T-helper 1 cell treated with Interleukin-12 subunit alpha and Interleukin-12 subunit beta and Interleukin-4 antibody, amounts not matched to agents 30 μg/mL and 1 μg/mL, for 36 hours (primary cell): ENCODE measurements around the gene SRSF3.
"Not testable (repeated sequence)": the region's sequence is repeated elsewhere in the genome, so short reads cannot be mapped to it uniquely, and the experiment has no call there.

ENCODE experiments used
- H3K27ac Mint-ChIP-seq: one replicate; pipeline ENCODE4 v1.8.0; 2021; ENCODE audit warnings: mild to moderate bottlenecking, mixed read lengths
- H3K27me3 Mint-ChIP-seq: one replicate; pipeline ENCODE4 v1.8.0; 2021; ENCODE audit warnings: low read depth, mixed read lengths
- H3K36me3 Mint-ChIP-seq: one replicate; pipeline ENCODE4 v1.8.0; 2021; ENCODE audit warnings: low read depth, mixed read lengths
- H3K4me1 Mint-ChIP-seq: one replicate; pipeline ENCODE4 v1.8.0; 2021; ENCODE audit warnings: low read depth, mixed read lengths
- H3K4me3 Mint-ChIP-seq: one replicate; pipeline ENCODE4 v1.8.0; 2021; ENCODE audit warnings: mild to moderate bottlenecking, moderate library complexity, mixed read lengths
- H3K9me3 Mint-ChIP-seq: one replicate; pipeline ENCODE4 v1.8.0; 2021; ENCODE audit warnings: mixed read lengths

The SRSF3 gene

GRCh38 chr6:36636283-36636682 is 42.1 kb downstream of the SRSF3 start:
- no peak overlapping the region for H3K27ac Mint-ChIP-seq
- no peaks in the 10 kb centered on the region for H3K4me1 Mint-ChIP-seq
- H3K27me3 Mint-ChIP-seq: no peaks in the 10 kb centered on the region
- H3K4me3 Mint-ChIP-seq: no peak overlapping the region
- H3K36me3 Mint-ChIP-seq: no peaks in the 10 kb centered on the region
- H3K9me3 Mint-ChIP-seq: no peaks in the 10 kb centered on the region

DNA sequence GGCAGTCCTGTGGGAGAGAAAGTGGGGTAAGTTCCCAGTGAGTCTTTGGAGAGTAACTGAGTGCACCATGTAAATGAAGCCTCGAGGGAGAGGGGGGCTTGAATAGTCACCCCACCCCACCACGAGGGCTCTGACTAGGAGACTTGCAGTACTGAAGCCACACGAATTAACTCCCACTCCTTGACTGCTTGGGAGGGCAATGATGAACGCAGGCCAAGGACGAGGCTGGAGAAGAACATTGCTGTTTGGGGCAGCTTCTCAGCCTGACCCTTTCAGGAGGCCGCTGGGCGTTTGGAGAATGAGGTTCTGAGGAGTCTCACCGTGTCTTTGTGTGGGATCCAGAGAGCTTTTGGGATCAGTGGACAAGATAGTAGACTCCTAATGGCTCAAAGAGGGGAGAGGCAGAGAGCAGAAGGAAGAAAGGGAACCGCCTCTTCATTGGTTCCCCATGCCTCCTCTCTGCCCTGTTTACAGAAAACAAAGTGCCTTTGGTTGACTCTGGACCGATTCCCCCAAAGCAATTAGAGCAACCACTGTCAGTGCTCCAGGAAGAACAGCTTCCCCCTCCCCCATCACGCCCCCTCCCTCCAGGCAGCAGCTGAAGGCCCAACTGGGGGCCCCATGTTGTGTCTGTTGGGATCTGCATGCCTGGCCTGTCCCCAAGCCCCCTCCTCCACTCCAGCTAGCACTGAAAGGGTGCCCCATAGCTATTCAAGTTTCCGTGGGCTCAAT is 42.7 kb downstream of the SRSF3 start:
- H3K36me3 Mint-ChIP-seq: no peaks in the 10 kb centered on the region
- peaks cover 2% of the 10 kb centered on the region for H3K4me1 Mint-ChIP-seq
- no peak overlapping the region for H3K4me3 Mint-ChIP-seq
- no peaks in the 10 kb centered on the region for H3K27me3 Mint-ChIP-seq
- no peak overlapping the region for H3K27ac Mint-ChIP-seq
- H3K9me3 Mint-ChIP-seq: no peaks in the 10 kb centered on the region

- no peak overlapping the region for H3K4me3 Mint-ChIP-seq
- H3K4me1 Mint-ChIP-seq: peaks cover 2% of the 10 kb centered on the region
- no peak overlapping the region for H3K27ac Mint-ChIP-seq
- no peaks in the 10 kb centered on the region for H3K36me3 Mint-ChIP-seq
- H3K27me3 Mint-ChIP-seq: no peaks in the 10 kb centered on the region
- no peaks in the 10 kb centered on the region for H3K9me3 Mint-ChIP-seq
Measured at GRCh38 chr6:36638579-36638978, 44.4 kb downstream of the SRSF3 start.

DNA sequence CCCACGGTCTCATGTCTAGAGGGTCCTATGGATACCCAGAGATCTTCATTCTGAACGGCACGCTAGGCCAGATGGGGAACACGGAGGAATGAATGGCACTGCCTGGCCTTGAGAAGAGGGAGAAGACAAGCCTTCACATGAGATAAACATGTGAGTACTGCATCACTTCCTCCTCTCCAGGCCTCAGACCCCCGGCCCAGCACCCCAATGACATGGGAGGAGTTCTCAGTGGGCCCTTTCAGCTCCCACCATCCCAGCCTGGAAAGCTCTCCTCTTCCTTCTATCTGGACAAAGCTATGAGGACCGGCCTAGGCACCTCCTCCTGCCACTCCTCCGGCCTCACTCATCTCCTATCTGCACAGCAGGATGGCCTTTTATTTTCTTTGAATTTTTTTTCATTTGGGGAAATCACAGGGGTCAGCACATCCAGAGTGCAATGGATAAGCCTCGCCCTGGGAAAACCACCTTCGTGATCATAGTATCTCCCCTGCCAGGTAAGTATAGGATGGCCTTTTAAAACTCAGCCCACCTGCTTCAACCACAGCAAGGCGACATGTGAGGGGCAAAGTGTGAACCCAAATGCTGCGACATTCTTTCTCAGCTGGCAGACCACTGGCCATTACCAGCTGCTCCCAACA is 45.1 kb downstream of the SRSF3 start:
- no peak overlapping the region for H3K4me3 Mint-ChIP-seq
- H3K4me1 Mint-ChIP-seq: peaks cover 2% of the 10 kb centered on the region
- H3K36me3 Mint-ChIP-seq: no peaks in the 10 kb centered on the region
- no peaks in the 10 kb centered on the region for H3K9me3 Mint-ChIP-seq
- H3K27ac Mint-ChIP-seq: no peak overlapping the region
- no peaks in the 10 kb centered on the region for H3K27me3 Mint-ChIP-seq

GRCh38 chr6:36641543-36641942 is 47.4 kb downstream of the SRSF3 start:
- Mint-ChIP-seq H3K36me3 (no peaks in the 10 kb centered on the region), H3K4me3 (no peak overlapping the region), H3K27me3 (no peaks in the 10 kb centered on the region), H3K4me1 (peaks cover 2% of the 10 kb centered on the region), H3K27ac (no peak overlapping the region), H3K9me3 (no peaks in the 10 kb centered on the region)

DNA sequence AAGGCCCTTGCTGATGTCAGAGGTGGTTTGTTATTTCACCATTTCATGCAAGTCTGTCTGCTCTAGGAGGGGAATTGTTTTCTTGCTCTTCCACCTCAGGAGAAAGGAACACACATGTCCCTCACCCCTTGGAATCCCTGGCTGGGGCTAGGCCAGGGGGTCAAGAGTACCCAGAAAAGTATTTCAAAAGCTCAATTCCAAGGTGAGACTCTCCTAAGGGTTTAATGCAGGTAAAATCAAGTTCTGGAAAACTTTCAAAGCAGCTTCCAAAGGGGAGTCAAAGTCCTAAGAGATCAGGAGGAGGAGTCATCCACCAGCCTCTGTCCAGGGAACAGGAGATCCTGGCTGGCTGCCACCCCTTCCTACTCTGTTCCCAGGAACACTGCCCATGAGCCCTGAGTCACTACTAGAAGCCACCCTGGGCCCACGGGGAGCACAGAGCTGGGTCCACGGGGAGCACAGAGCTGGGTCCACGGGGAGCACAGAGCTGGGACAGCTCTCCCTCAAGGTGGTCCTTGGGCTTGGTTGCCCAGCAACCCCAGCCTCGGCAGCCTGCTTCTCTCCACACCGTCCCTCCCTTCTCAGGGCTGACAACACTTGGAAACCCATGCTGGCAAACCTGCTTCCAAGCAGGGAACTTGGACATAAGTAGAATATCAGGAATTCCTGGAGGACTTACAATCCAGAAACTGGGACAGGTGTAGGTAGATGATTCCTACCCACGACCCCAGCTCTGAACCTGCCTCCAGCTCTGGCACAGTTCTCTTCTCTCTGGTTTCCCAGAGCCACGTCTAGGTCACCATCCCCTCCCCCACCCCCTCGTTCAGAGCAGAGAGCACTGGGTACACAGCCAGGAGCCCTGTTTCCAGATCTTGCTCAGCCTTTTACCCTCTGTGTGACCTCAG is 49.0 kb downstream of the SRSF3 start:
- Mint-ChIP-seq H3K27ac (no peak overlapping the region), H3K4me3 (no peak overlapping the region), H3K27me3 (peaks cover 4% of the 10 kb centered on the region), H3K9me3 (no peaks in the 10 kb centered on the region), H3K36me3 (no peaks in the 10 kb centered on the region), H3K4me1 (peaks cover 2% of the 10 kb centered on the region)

- Mint-ChIP-seq H3K9me3 (no peaks in the 10 kb centered on the region), H3K27me3 (peaks cover 7% of the 10 kb centered on the region), H3K4me3 (no peak overlapping the region), H3K4me1 (peaks cover 2% of the 10 kb centered on the region), H3K27ac (no peak overlapping the region), H3K36me3 (no peaks in the 10 kb centered on the region)
Measured at GRCh38 chr6:36643977-36644376, 49.8 kb downstream of the SRSF3 start.

- Mint-ChIP-seq H3K27ac (no peak overlapping the region), H3K36me3 (no peaks in the 10 kb centered on the region), H3K9me3 (no peaks in the 10 kb centered on the region), H3K4me3 (no peak overlapping the region), H3K4me1 (no peaks in the 10 kb centered on the region), H3K27me3 (peaks cover 44% of the 10 kb centered on the region)
Measured at GRCh38 chr6:36649086-36649485, 54.9 kb downstream of the SRSF3 start.

GRCh38 chr6:36649701-36650484 is 55.7 kb downstream of the SRSF3 start:
- no peak overlapping the region for H3K27ac Mint-ChIP-seq

DNA sequence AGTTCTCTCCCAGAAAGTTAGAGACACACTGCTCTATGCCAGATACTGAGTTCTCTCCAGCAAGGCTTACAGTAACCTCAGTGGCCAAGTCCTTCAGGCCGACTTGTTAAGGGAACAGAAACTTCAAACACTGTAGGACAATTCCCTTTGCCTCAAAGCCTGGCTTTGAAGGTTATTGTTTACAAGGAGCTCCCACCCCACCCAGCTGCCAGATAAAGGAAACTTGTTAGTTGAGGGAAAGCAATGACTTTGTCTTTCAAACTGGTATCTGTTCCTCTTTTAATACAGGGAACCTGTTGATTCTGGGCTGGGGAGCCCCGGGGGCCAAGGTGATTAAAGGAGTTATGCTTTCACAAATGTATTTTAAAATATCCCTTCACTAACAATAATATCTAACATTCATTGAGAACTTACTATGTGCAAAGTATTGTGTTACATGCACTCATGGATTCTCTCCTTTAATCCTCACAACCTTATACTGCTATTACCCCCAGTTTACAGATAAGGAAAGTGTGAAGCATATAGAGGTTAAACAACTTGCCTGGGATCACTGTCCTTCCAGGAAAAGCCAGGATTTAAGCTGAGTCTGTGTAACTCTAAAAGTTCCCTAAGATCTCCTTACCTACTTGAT is 56.8 kb downstream of the SRSF3 start:
- Mint-ChIP-seq H3K4me3 (no peak overlapping the region), H3K4me1 (peaks cover 4% of the 10 kb centered on the region), H3K9me3 (no peaks in the 10 kb centered on the region), H3K27ac (no peak overlapping the region), H3K36me3 (no peaks in the 10 kb centered on the region), H3K27me3 (peaks cover 60% of the 10 kb centered on the region)

More at GRCh38 chr6:36649701-36650484, 55.7 kb downstream of the SRSF3 start:
- no peak overlapping the region for H3K4me3 Mint-ChIP-seq
- H3K27me3 Mint-ChIP-seq: peaks cover 49% of the 10 kb centered on the region
- no peaks in the 10 kb centered on the region for H3K36me3 Mint-ChIP-seq
- H3K9me3 Mint-ChIP-seq: no peaks in the 10 kb centered on the region
- no peaks in the 10 kb centered on the region for H3K4me1 Mint-ChIP-seq

DNA sequence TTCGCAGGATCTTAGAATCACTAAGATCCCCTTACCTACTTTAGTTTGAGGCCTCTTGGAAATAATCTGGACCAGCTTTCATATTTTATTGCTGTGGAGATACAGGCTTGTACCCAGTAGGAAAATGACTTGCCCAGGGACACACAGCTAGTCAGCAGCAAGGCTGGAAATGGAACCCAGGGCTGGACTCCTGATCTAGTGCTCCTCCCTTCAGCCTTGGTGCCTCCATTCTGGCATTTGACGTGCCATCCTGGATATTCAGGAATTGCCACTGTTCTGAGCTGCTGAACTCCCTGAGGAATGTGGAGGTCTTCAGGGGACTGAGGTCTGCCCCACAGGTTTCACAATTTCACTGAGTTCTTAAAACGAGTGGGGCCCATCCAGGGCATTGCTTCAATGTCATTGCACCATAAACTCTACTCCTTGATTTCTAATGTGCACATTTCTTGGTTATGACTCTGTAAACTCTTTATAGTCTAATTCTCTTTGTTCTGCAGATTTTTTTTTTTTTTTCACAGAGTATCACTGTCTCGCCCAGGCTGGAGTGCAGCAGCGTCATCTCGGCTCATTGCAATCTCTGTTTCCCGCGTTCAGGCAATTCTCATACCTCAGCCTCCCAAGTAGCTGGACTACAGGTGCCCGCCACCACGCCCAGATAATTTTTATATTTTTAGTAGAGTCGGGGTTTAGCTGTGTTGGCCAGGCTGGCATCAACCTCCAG is 57.7 kb downstream of the SRSF3 start:
- Mint-ChIP-seq H3K9me3 (no peaks in the 10 kb centered on the region), H3K27me3 (peaks cover 66% of the 10 kb centered on the region), H3K27ac (no peak overlapping the region), H3K36me3 (no peaks in the 10 kb centered on the region), H3K4me3 (no peak overlapping the region), H3K4me1 (peaks cover 5% of the 10 kb centered on the region)

GRCh38 chr6:36654469-36654868 is 60.3 kb downstream of the SRSF3 start:
- H3K4me3 Mint-ChIP-seq, H3K9me3 Mint-ChIP-seq, H3K36me3 Mint-ChIP-seq, H3K4me1 Mint-ChIP-seq, H3K27ac Mint-ChIP-seq: not testable (repeated sequence)
- peaks cover 78% of the 10 kb centered on the region for H3K27me3 Mint-ChIP-seq
